HL-60 (cell line): ENCODE results near the gene NCOA3.

ENCODE experiments used
- CTCF ChIP-seq: IDR thresholded peaks from one replicate; pipeline ENCODE4 v1.5.1; 2011; ENCODE audit warnings: low read length, control low read depth, inconsistent platforms; ENCODE audit not compliant: insufficient read depth
- POLR2AphosphoS5 ChIP-seq: IDR thresholded peaks from 2 replicates; pipeline ENCODE4 v1.6.1; 2012; ENCODE audit warnings: low read depth
- REST ChIP-seq: IDR thresholded peaks from 2 replicates; pipeline ENCODE4 v1.6.1; 2012; ENCODE audit warnings: low read depth; ENCODE audit not compliant: insufficient replicate concordance

- TF ChIP-seq CTCF (no peak), POLR2AphosphoS5 (no peak), REST (no peak)
Measured at GRCh38 chr20:47666304-47666703, 164.6 kb downstream of the NCOA3 start.
